ENCODE results near the gene ISCU.

The ISCU gene

GRCh38 chr12:108517288-108518100 is 44.9 kb upstream of the ISCU start:
- TF ChIP-seq ZFP3 (CRISPR knock-in tag; IDR thresholded peaks at IDR 0.05) (peak; percentile 96), CSDC2 (CRISPR knock-in tag; IDR thresholded peaks at IDR 0.05) (no peak), ZFP30 (CRISPR knock-in tag; IDR thresholded peaks at IDR 0.05) (no peak)
- ATAC-seq: no peak

- TF ChIP-seq ZNF8 (CRISPR knock-in tag; IDR thresholded peaks at IDR 0.05) (no peak), ESRRG (CRISPR knock-in tag; IDR thresholded peaks at IDR 0.05) (no peak)
- ATAC-seq: no peak
Measured at GRCh38 chr12:108518101-108518715, 44.2 kb upstream of the ISCU start.

GRCh38 chr12:108518716-108519496 is 43.5 kb upstream of the ISCU start:
- ATAC-seq: no peak
- TF ChIP-seq TOX (CRISPR knock-in tag; IDR thresholded peaks at IDR 0.05; ENCODE audit: borderline replicate concordance): no peak
- TF ChIP-seq ESRRG (CRISPR knock-in tag; IDR thresholded peaks at IDR 0.05): no peak
- no peak for TF ChIP-seq CSDC2 (CRISPR knock-in tag; IDR thresholded peaks at IDR 0.05)
- no peak for TF ChIP-seq TCF4 (CRISPR knock-in tag; IDR thresholded peaks at IDR 0.05; ENCODE audit: borderline replicate concordance)
- no peak for TF ChIP-seq RARB (CRISPR knock-in tag; IDR thresholded peaks at IDR 0.05)
- no peak for TF ChIP-seq ZNF8 (CRISPR knock-in tag; IDR thresholded peaks at IDR 0.05)
- TF ChIP-seq PATZ1 (CRISPR knock-in tag; IDR thresholded peaks at IDR 0.05; ENCODE audit: borderline replicate concordance): no peak

GRCh38 chr12:108519558-108519957 is 42.8 kb upstream of the ISCU start:
- ATAC-seq: no peak
- TF ChIP-seq TCF4 (CRISPR knock-in tag; IDR thresholded peaks at IDR 0.05; ENCODE audit: borderline replicate concordance) (no peak), SNAI2 (CRISPR knock-in tag; IDR thresholded peaks at IDR 0.05) (no peak), ZC3H10 (CRISPR knock-in tag; IDR thresholded peaks at IDR 0.05) (no peak), TOX (CRISPR knock-in tag; IDR thresholded peaks at IDR 0.05; ENCODE audit: borderline replicate concordance) (no peak), ZFP30 (CRISPR knock-in tag; IDR thresholded peaks at IDR 0.05) (no peak), CSDC2 (CRISPR knock-in tag; IDR thresholded peaks at IDR 0.05) (no peak), TSHZ2 (CRISPR knock-in tag; IDR thresholded peaks at IDR 0.05) (no peak), ZNF565 (CRISPR knock-in tag; conservative IDR thresholded peaks at IDR 0.05; ENCODE audit: low read depth) (no peak), ZNF8 (CRISPR knock-in tag; IDR thresholded peaks at IDR 0.05) (no peak), OSR1 (CRISPR knock-in tag; IDR thresholded peaks at IDR 0.05) (no peak)

GRCh38 chr12:108523365-108523764 is 39.0 kb upstream of the ISCU start:
- TF ChIP-seq GLIS3 (CRISPR knock-in tag; IDR thresholded peaks at IDR 0.05) (no peak), ZNF8 (CRISPR knock-in tag; IDR thresholded peaks at IDR 0.05) (no peak), BACH2 (CRISPR knock-in tag; IDR thresholded peaks at IDR 0.05; ENCODE audit: borderline replicate concordance) (no peak), RARB (CRISPR knock-in tag; IDR thresholded peaks at IDR 0.05) (no peak), ISL1 (CRISPR knock-in tag; IDR thresholded peaks at IDR 0.05) (no peak), TCF4 (CRISPR knock-in tag; IDR thresholded peaks at IDR 0.05; ENCODE audit: borderline replicate concordance) (no peak), CSDC2 (CRISPR knock-in tag; IDR thresholded peaks at IDR 0.05) (no peak), POU6F1 (CRISPR knock-in tag; IDR thresholded peaks at IDR 0.05; ENCODE audit: borderline replicate concordance, low read depth) (no peak), ARNTL (CRISPR knock-in tag; IDR thresholded peaks at IDR 0.05; ENCODE audit: borderline replicate concordance, low read depth) (no peak), TOX (CRISPR knock-in tag; IDR thresholded peaks at IDR 0.05; ENCODE audit: borderline replicate concordance) (no peak), ESRRG (CRISPR knock-in tag; IDR thresholded peaks at IDR 0.05) (no peak)
- no peak for ATAC-seq

Measured in SK-N-SH treated with all-trans-retinoic acid at 6 μM for 48 hours (cell line).